ENCODE measurements around the gene TNFRSF1B. TPM values are rescaled to one million over a fixed set of nuclear protein-coding genes. Genes with fewer than 3 reads are reported as not detected.

TNFRSF1B gene
- total RNA-seq, 1 donor = 7.3 TPM

DNA sequence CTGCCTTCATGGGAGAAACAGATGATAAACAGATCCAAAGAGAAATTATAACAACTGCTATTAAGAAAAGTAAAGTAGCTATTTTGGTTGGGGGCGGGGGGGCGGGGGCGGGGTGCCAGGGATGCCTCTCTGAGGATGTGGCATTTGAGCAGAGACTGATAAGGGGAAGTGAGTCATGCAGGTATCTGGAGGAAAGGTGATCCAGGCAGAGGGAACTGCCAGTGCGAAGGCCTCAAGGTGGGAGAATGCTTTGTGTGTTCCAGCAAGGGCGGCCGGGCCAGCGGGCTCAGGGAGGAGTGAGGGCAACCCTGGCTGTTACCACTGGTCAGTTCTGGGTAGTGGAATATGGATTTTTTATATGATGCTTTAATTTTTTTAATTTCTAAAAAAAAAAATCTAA lies 7.0 kb upstream of the TNFRSF1B start:
- TF ChIP-seq CTCF (IDR thresholded peaks at IDR 0.05; ENCODE audit: insufficient read depth, low read length) = no peak
- H3K4me3 ChIP-seq (ENCODE audit: low read depth, low read length) = no peak overlapping the region
- DNase-seq (ENCODE audit: low read depth) = no peak

DNA sequence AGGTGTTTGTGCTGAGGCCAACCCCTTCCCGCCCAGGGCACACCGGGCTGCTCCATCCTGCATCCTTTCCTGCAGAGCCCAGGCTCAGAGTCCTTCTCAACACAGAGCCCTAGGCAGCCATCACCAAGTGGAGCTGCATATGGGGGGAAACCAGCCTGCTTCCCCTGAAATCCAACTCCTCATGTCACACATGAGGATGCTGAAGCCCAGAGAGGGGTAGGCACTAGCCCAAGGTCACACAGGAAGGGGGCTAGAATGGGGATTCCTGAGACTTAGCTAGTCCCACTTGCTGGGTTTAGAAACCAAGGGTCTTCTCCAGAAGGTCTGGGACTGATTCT lies 5.5 kb upstream of the TNFRSF1B start:
- no peak for TF ChIP-seq CTCF (IDR thresholded peaks at IDR 0.05; ENCODE audit: insufficient read depth, low read length)
- no peak for DNase-seq (ENCODE audit: low read depth)
- no peak overlapping the region for H3K4me3 ChIP-seq (ENCODE audit: low read depth, low read length)

DNA sequence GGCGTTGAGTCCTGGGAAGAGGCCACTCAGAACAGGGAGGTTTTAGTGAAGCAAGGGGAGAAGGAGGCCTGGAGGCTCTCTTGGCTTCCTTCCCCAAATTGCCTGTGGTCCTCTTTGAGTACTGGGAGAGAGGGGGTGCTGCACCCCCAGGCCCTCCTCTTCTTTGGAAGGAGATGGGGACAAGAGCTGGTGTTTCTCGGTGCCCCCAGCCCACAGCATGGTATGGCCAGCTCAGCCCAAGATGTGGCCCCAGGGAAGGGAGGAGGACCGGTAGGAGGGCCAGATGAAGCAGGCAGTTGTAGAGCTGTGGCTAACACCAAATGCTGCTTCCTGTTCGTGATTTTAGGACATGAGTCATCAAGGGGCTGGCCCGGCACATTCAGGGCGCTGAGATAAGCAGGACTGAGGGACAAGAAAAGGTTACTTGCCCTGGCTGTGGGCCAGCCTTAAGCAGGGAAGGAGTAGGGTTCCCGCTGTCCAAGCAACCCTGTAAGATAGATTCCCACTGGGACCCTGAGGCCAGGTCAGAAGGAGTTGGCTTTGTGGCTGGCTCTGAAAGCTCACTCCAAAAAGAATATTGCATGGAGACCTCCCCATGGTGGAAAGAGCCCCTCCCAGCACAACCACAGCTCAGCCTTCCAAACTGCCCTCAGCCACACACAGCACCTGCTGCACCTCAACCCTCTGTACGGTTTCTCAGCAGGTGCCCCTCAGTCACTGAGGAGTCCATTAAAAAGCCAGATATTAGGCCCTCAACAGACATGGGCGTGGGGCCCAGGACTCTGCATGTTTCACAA lies 4.9 kb upstream of the TNFRSF1B start:
- DNase-seq (ENCODE audit: low read depth) = peak; percentile 95
- TF ChIP-seq CTCF (IDR thresholded peaks at IDR 0.05; ENCODE audit: insufficient read depth, low read length) = no peak
- H3K4me3 ChIP-seq (ENCODE audit: low read depth, low read length) = no peak overlapping the region

DNA sequence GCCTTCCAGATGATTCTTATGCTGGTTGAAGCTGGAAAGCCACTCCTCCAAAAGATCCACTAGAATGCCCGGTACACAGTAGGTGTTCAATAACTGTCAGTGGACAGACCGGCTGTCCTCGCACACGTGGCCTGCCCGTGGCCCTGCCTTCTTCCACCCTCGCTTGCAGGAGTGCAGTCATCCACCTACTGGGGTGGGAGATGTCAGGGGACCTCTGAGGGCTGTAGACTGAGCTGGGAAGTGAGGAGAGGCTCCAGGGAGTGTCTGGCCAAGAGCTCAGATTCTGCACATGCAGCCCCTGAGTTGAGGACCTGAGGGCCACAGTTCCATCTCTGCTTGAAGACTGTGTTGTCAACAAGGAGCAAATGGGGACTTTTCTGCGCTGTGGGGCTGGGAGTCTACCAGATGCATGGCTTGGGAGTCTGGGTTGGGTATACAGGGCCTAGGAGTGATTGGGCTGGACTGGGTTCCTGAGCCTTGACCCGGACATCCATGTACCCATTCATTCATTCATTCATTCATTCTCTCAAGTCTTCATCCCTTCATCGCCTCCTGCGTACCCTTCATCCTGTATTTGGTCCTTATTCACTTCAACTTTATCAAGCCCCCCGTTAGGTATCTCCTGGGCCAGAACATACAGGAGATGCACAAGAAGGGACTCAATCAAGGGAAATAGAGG lies 4.2 kb upstream of the TNFRSF1B start:
- no peak overlapping the region for H3K4me3 ChIP-seq (ENCODE audit: low read depth, low read length)
- TF ChIP-seq CTCF (IDR thresholded peaks at IDR 0.05; ENCODE audit: insufficient read depth, low read length) = no peak
- DNase-seq (ENCODE audit: low read depth) = no peak

DNA sequence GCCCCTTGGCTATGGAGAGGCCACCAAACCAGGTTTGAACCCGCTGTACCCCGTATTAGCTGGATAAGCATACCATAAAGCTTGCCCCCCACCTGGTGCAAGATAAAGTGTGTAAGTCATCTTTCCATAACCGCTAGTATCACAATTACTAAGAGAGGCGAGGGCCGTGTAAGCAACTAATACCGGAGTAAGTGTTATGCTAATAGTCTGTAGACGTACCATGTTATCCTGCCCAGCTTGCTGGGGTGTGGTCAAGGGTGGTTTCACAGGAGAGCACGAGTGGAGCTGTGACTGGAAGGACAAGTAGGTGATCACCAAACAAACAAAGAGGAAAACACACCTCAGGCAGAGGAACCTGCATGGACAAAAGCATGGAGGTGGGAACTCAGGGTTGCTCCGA lies 3.6 kb upstream of the TNFRSF1B start:
- H3K4me3 ChIP-seq (ENCODE audit: low read depth, low read length) = no peak overlapping the region
- no peak for TF ChIP-seq CTCF (IDR thresholded peaks at IDR 0.05; ENCODE audit: insufficient read depth, low read length)
- DNase-seq (ENCODE audit: low read depth) = no peak

DNA sequence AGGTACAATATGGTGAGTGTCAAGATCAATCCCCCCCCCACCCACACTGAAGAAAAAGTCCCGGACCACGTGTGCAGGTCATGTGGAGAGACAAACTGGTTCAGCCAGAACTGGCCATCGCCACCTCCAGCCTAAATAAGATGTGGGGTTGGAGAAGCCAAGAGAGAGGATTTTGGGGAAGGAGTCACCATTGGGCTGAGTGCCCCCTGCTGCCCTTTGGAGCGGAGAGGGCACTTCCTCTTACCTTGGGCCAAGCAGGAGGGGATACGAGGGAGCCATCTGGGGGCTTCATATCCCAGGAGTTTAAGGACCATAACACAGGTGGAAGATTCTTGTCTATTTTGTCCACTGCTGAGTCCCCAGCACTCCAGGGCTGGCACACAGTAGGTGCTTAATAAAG lies 2.6 kb upstream of the TNFRSF1B start:
- no peak overlapping the region for H3K4me3 ChIP-seq (ENCODE audit: low read depth, low read length)
- no peak for TF ChIP-seq CTCF (IDR thresholded peaks at IDR 0.05; ENCODE audit: insufficient read depth, low read length)
- DNase-seq (ENCODE audit: low read depth) = no peak

Data from fibroblast of the aortic adventitia (primary cell).